HepG2 (cell line): Measurements from ENCODE around the gene CELF2. TPM values are rescaled to one million over a fixed set of nuclear protein-coding genes. Genes with fewer than 3 reads are reported as not detected.

Experiments
- ATAC-seq: fragments of 200-7000 bp; cut with Tn5 transposase; 3 replicates; pipeline ENCODE4 v1.9.1; 2020; ENCODE audit warnings: mild to moderate bottlenecking, moderate library complexity
- BruUV-seq: library from RNA; stranded (reverse); fragments of 400-500 nt; replicated peaks from 2 replicates; lab custom pipeline; 2021; lab: Mats Ljungman, UMichigan
- CTCF ChIA-PET: fragments of 300-600 bp; formaldehyde crosslinking; extraction: SDS; loops from one replicate; lab custom pipeline; 2021; ENCODE audit warnings: low total read pairs, inconsistent platforms, low intra/inter-chr PET ratio; lab: Yijun Ruan, JAX
- POLR2A ChIA-PET: fragments of 350-600 bp; sonication (Branson Sonifier 250); formaldehyde crosslinking; loops from one replicate; lab custom pipeline; 2020; ENCODE audit warnings: antibody characterized with exemption, inconsistent platforms; lab: Yijun Ruan, JAX
- DNase-seq: peaks from one replicate; pipeline ENCODE4 v3.0.0-alpha.2; 2015; ENCODE audit warnings: low spot score
- FAIRE-seq: peaks from 3 replicates; lab custom pipeline; 2011; peaks lifted over from hg19 to GRCh38; lab: Jason Lieb, UNC
- H2AFZ ChIP-seq: one replicate; pipeline ENCODE4 v1.6.1; 2011; ENCODE audit warnings: low read length, inconsistent platforms
- H3K27ac ChIP-seq: fragments of 300-600 bp; 3 replicates; pipeline ENCODE4 v1.8.0; 2011; ENCODE audit warnings: mixed run types, mild to moderate bottlenecking, mixed read lengths, low read length, inconsistent platforms; ENCODE audit not compliant: insufficient read depth; ENCODE audit errors: extremely low read length
- H3K27me3 ChIP-seq, 2 experiments: fragments of 200-600 bp in 1 of 2; 2 replicates in 1 of 2; 3 replicates in 1 of 2; pipeline versions ENCODE4 v1.6.0 to v1.8.0; 2011; ENCODE audit warnings: low read length in 2 of 2, mild to moderate bottlenecking in 2 of 2, moderate library complexity in 2 of 2, inconsistent platforms in 1 of 2; ENCODE audit not compliant: insufficient read depth in 2 of 2, control insufficient read depth in 1 of 2
- H3K36me3 ChIP-seq, 2 experiments: fragments of 200-600 bp in 1 of 2; replicated peaks in 1 of 2; 2 replicates in 1 of 2; 3 replicates in 1 of 2; pipeline versions ENCODE4 v1.5.1 to v1.8.0; 2011; ENCODE audit warnings: low read length in 2 of 2, inconsistent platforms in 1 of 2; ENCODE audit not compliant: insufficient read depth in 2 of 2, control insufficient read depth in 1 of 2
- H3K4me1 ChIP-seq: 2 replicates; pipeline ENCODE4 v1.5.1; 2012; ENCODE audit warnings: low read length, inconsistent platforms; ENCODE audit not compliant: insufficient read depth
- H3K4me2 ChIP-seq: 2 replicates; pipeline ENCODE4 v1.6.0; 2011; ENCODE audit warnings: low read depth, low read length, inconsistent platforms
- H3K4me3 ChIP-seq, 3 experiments: fragments of 200-600 bp in 1 of 3; sonication (generic), shearing (Covaris generic) in 1 of 3; replicated peaks in 1 of 3; 2 replicates each; pipeline ENCODE4 v1.5.1; 2011 to 2016; ENCODE audit warnings: low read length in 3 of 3, inconsistent platforms in 2 of 3, low read depth in 2 of 3, mild to moderate bottlenecking in 2 of 3, control low read depth in 1 of 3, mixed read lengths in 1 of 3; ENCODE audit not compliant: insufficient read depth in 1 of 3
- H3K79me2 ChIP-seq: one replicate; pipeline ENCODE4 v1.6.1; 2011; ENCODE audit warnings: low read length, inconsistent platforms; ENCODE audit not compliant: insufficient read depth
- H3K9ac ChIP-seq: 2 replicates; pipeline ENCODE4 v1.6.0; 2011; ENCODE audit warnings: mild to moderate bottlenecking, low read depth, low read length, inconsistent platforms; ENCODE audit not compliant: insufficient read depth
- H3K9me3 ChIP-seq: 2 replicates; pipeline ENCODE4 v1.5.1; 2012; ENCODE audit warnings: mild to moderate bottlenecking, low read length
- H4K20me1 ChIP-seq: 2 replicates; pipeline ENCODE4 v1.6.0; 2011; ENCODE audit warnings: inconsistent platforms, mild to moderate bottlenecking, low read length, moderate library complexity; ENCODE audit not compliant: insufficient read depth
- ATF5 ChIP-seq: sonication (generic); formaldehyde crosslinking; IDR thresholded peaks from 2 replicates; pipeline ENCODE4 v1.4.0; 2020; ENCODE audit warnings: mild to moderate bottlenecking, low read depth, missing genetic modification reagents
- CHD2 ChIP-seq: IDR thresholded peaks from 2 replicates; pipeline ENCODE4 v1.6.1; 2011; ENCODE audit warnings: low read depth, low read length, improper control_type of control experiment
- CSRNP1 ChIP-seq: sonication (generic); formaldehyde crosslinking; IDR thresholded peaks from 2 replicates; pipeline ENCODE4 v1.8.1; 2023; ENCODE audit warnings: mild to moderate bottlenecking, missing genetic modification reagents
- KDM1A ChIP-seq: IDR thresholded peaks from 2 replicates; pipeline ENCODE4 v1.6.1; 2016; ENCODE audit warnings: missing compliant biosample characterization
- NR2F2 ChIP-seq: IDR thresholded peaks from 2 replicates; pipeline ENCODE4 v1.6.1; 2012; ENCODE audit warnings: low read depth, inconsistent platforms, borderline replicate concordance
- RBM22 ChIP-seq: fragments of 200-400 bp; formaldehyde crosslinking; optimal IDR thresholded peaks from 2 replicates; pipeline ENCODE3; 2017; ENCODE audit warnings: mild to moderate bottlenecking, low read length, moderate library complexity
- SPEN ChIP-seq: sonication (generic); formaldehyde crosslinking; IDR thresholded peaks from 2 replicates; pipeline ENCODE4 v1.5.1; 2020; ENCODE audit warnings: low read depth, mild to moderate bottlenecking, missing genetic modification reagents
- TGIF2 ChIP-seq: IDR thresholded peaks from 2 replicates; pipeline ENCODE4 v1.6.1; 2016; ENCODE audit warnings: control low read depth, missing compliant biosample characterization
- USF2 ChIP-seq, 2 experiments: sonication (generic) in 1 of 2; formaldehyde crosslinking in 1 of 2; IDR thresholded peaks; 2 replicates each; pipeline versions ENCODE4 v1.5.1 to v1.6.1; 2011 to 2020; ENCODE audit warnings: borderline replicate concordance in 1 of 2, low read depth in 1 of 2, low read length in 1 of 2, mild to moderate bottlenecking in 1 of 2, missing genetic modification reagents in 1 of 2, moderate library complexity in 1 of 2
- ZNF205 ChIP-seq: IDR thresholded peaks from 2 replicates; pipeline ENCODE4 v1.6.1; 2018; ENCODE audit warnings: missing biosample characterization, missing genetic modification reagents
- ZNF230 ChIP-seq: sonication (generic); formaldehyde crosslinking; IDR thresholded peaks from 2 replicates; pipeline ENCODE4 v1.4.0; 2020; ENCODE audit warnings: mild to moderate bottlenecking, missing genetic modification reagents
- ZNF34 ChIP-seq: sonication (generic); formaldehyde crosslinking; IDR thresholded peaks from 2 replicates; pipeline ENCODE4 v1.4.0; 2020; ENCODE audit warnings: mild to moderate bottlenecking, missing genetic modification reagents, borderline replicate concordance
- ZNF580 ChIP-seq: IDR thresholded peaks from 2 replicates; pipeline ENCODE4 v1.6.1; 2016; ENCODE audit warnings: low read depth, borderline replicate concordance
- ZNF598 ChIP-seq: sonication (generic); formaldehyde crosslinking; IDR thresholded peaks from 2 replicates; pipeline ENCODE4 v1.5.1; 2020; ENCODE audit warnings: mild to moderate bottlenecking, missing genetic modification reagents, borderline replicate concordance
- ZNF605 ChIP-seq: sonication (generic); formaldehyde crosslinking; IDR thresholded peaks from 2 replicates; pipeline ENCODE4 v1.8.0; 2022; ENCODE audit warnings: mild to moderate bottlenecking, missing genetic modification reagents
- ZNF775 ChIP-seq: sonication (generic); formaldehyde crosslinking; IDR thresholded peaks from 2 replicates; pipeline ENCODE4 v1.4.0; 2020; ENCODE audit warnings: missing genetic modification reagents, mild to moderate bottlenecking, moderate library complexity, borderline replicate concordance
- WGBS: methylation state at CpG from one replicate; pipeline ENCODE4 v1.1.6; 2017; ENCODE audit warnings: low lambda C conversion rate; 5-methylcytosine and 5-hydroxymethylcytosine counted together
- in situ Hi-C: cut with HindIII; loops from 2 replicates; pipeline ENCODE4 v1.10.0; 2017; ENCODE audit warnings: low pct_unique_long_range_greater_than_20kb; ENCODE audit not compliant: extremely low pct_ligation_motif_present
- intact Hi-C: fragments of 100-400 bp; cut with micrococcal nuclease; formaldehyde crosslinking; loops from one replicate; pipeline ENCODE4 v1.10.0; 2022; ENCODE audit not compliant: unreplicated experiment
- polyA plus RNA-seq, 8 experiments: library from polyadenylated mRNA; depleted of rRNA in 3 of 8; stranded (reverse) in 7 of 8; unstranded in 1 of 8; fragments of >200 nt; fragmentation: Illumina TruSeq in 4 of 8; extraction: Trizol in 4 of 8; gene quantifications; 2 replicates each; pipeline versions ENCODE4 v1.2.1 to v1.2.3, GENCODE V29; 2011 to 2016; ENCODE audit warnings: low read depth in 4 of 8, missing spikeins in 1 of 8, mixed read lengths in 1 of 8; ENCODE audit not compliant: insufficient read depth in 1 of 8
- total RNA-seq, 5 experiments: library from RNA; depleted of rRNA; stranded (reverse); fragments of >200 nt; fragmentation: Illumina TruSeq; extraction: Trizol; gene quantifications; 2 replicates each; pipeline ENCODE4 v1.2.3, GENCODE V29; 2016; ENCODE audit warnings: low read depth in 1 of 5
- TF ChIP-seq, protein P1 (sequence below): sonication (generic); formaldehyde crosslinking; IDR thresholded peaks from 2 replicates; pipeline ENCODE4 v1.5.0; 2020; ENCODE audit warnings: missing genetic modification reagents

Gene CELF2
- total and polyA plus RNA-seq, 2 of the 13 experiments (the other 11 are each of a cell fraction or from before 2014, with no cell fraction given): not detected

DNA sequence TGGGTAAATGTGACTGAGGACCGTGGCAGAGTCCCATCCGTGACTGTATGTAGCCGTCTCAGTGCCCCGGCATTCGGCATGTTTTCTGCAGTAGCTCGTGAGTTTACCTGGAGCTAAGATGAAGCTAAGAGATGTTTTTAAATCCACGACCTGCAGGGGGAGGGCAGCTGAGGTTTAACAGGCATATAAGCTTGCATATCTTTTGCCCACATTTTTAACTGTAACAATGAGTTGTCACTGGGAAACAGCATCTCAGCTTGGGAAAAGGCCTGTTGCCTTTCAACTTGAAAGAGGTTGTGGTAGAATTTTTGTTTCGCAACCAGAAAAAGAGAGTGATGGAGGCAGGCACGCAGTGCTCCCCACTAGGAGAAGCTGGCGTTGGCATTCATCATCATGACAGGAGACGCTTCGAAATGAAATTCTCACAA is 77.7 kb downstream of the CELF2 start:
- H3K79me2 ChIP-seq: no peaks in the 10 kb centered on the region
- no peak overlapping the region for H3K4me2 ChIP-seq
- ChIA-PET CTCF (no interaction called here), POLR2A (no interaction called here)
- intact Hi-C loops (no loop called here), in situ Hi-C loops (no loop called here)
- FAIRE-seq (no peak), ATAC-seq (no peak), DNase-seq (no peak)
- no peak overlapping the region for H3K27ac ChIP-seq
- H3K4me1 ChIP-seq: no peaks in the 10 kb centered on the region
- no peak overlapping the region for H3K4me3 ChIP-seq
- no peak overlapping the region for H2AFZ ChIP-seq
- H3K9me3 ChIP-seq: peaks cover 19% of the 10 kb centered on the region
- H3K9ac ChIP-seq: no peak overlapping the region
- no peaks in the 10 kb centered on the region for H4K20me1 ChIP-seq
- H3K36me3 ChIP-seq: no peaks in the 10 kb centered on the region
- H3K27me3 ChIP-seq: peaks cover 0 to 4% of the 10 kb centered on the region in 2 experiments; a peak in 1 of 5 replicates
- BruUV-seq: no TSS peak
- TF ChIP-seq RBM22 (no peak), ZNF598 (CRISPR knock-in tag) (no peak), KDM1A (CRISPR knock-in tag) (no peak), ZNF34 (CRISPR knock-in tag) (no peak), ZNF230 (no peak), ATF5 (CRISPR knock-in tag) (no peak), ZNF605 (CRISPR knock-in tag) (no peak), NR2F2 (no peak), CHD2 (no peak), USF2 (IDR thresholded peaks at IDR 0.05; ENCODE audit: low read depth, low read length) (no peak), USF2 (CRISPR knock-in tag; IDR thresholded peaks at IDR 0.05; ENCODE audit: borderline replicate concordance) (no peak), ZNF205 (no peak), TGIF2 (no peak), SPEN (no peak), ZNF580 (CRISPR knock-in tag) (no peak), CSRNP1 (CRISPR knock-in tag) (no peak), ZNF775 (CRISPR knock-in tag) (no peak)
- TF ChIP-seq, protein P1, sequence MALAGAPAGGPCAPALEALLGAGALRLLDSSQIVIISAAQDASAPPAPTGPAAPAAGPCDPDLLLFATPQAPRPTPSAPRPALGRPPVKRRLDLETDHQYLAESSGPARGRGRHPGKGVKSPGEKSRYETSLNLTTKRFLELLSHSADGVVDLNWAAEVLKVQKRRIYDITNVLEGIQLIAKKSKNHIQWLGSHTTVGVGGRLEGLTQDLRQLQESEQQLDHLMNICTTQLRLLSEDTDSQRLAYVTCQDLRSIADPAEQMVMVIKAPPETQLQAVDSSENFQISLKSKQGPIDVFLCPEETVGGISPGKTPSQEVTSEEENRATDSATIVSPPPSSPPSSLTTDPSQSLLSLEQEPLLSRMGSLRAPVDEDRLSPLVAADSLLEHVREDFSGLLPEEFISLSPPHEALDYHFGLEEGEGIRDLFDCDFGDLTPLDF (CRISPR knock-in tag): no peak
- WGBS: 16% methylated on average over 12 of the region's 12 CpGs
